Heart left ventricle (tissue), 13 donors: ENCODE results near the gene SLC13A3.

ENCODE experiments used
- CTCF ChIP-seq, 12 donors: fragments of 200-600 bp; sonication (generic) in 4 of 12; IDR thresholded peaks; one replicate each; pipeline versions ENCODE4 v1.5.0 to v1.8.0; 2018 to 2022; ENCODE audit warnings: antibody characterized with exemption in 12 of 12, mild to moderate bottlenecking in 5 of 12
- POLR2A ChIP-seq, 2 donors: fragments of 450-650 bp; IDR thresholded peaks; one replicate each; pipeline ENCODE4 v1.6.1; 2017; ENCODE audit warnings: antibody characterized with exemption in 2 of 2, mild to moderate bottlenecking in 2 of 2, moderate library complexity in 2 of 2
- donor health status: ischemic (EF 13 %, LVEDD 7.1; RV severe dilation, severe dysfunction).
- donor health status: DM: no; HTN: yes; CAD: no.
- donor health status: DM: no; HTN: no; CAD: no.
- donor health status: ischemic (EF 25% LVEDD 6.9; RV normal size, moderate dysfunction).
- donor health status: ischemic (EF 25% LVEDD 5.7; RV mildly dilated, moderate dysfunction).
- donor health status: ischemic (EF 35%, LVEDD 5.7; RV mildly dilated, moderate dysfunction).
- donor health status: nonischemic (EF 11% LVEDD 7.7; RV severe dilation, severe dysfunction).
- donor health status: DM: yes; HTN: yes; CAD: no.
- donor health status: PGD.
- donor health status: ischemic (EF 29% LVEDD 5.4; RV normal size, mild dysfunction).
- donor health status: nonischemic (EF 23%, LVEDD 6.1; RV moderate dilation, normal function).

GRCh38 chr20:46690219-46691106 is 39.2 kb upstream of the SLC13A3 start:
- TF ChIP-seq CTCF (IDR thresholded peaks at IDR 0.05) (no peak), POLR2A (IDR thresholded peaks at IDR 0.05) (no peak)
